ENCODE results near the gene ZBTB7B. TPM values are rescaled to one million over a fixed set of nuclear protein-coding genes. Genes with fewer than 3 reads are reported as not detected.

Gene ZBTB7B
- total RNA-seq, 4 donors from 2014 or later, result 101 to 220 (median 113) TPM

DNA sequence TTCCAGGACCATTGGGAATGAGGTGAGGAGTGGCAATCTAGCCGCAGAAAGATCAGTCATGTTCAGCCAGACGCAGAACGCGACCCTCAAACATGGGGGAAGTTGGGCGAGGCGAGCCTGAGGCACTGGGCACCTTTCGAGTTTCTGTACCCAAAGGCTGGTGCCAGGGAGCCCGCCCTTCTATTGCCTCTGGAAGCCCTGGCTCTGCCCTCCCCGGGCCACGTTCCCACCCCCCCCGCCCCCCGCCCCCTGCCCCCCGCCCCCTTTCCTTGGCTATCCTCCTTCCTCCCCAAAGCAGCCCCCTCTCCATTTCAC is 2.2 kb upstream of the ZBTB7B start:
- intact Hi-C loops (cut with DNase I), result no loop called here

DNA sequence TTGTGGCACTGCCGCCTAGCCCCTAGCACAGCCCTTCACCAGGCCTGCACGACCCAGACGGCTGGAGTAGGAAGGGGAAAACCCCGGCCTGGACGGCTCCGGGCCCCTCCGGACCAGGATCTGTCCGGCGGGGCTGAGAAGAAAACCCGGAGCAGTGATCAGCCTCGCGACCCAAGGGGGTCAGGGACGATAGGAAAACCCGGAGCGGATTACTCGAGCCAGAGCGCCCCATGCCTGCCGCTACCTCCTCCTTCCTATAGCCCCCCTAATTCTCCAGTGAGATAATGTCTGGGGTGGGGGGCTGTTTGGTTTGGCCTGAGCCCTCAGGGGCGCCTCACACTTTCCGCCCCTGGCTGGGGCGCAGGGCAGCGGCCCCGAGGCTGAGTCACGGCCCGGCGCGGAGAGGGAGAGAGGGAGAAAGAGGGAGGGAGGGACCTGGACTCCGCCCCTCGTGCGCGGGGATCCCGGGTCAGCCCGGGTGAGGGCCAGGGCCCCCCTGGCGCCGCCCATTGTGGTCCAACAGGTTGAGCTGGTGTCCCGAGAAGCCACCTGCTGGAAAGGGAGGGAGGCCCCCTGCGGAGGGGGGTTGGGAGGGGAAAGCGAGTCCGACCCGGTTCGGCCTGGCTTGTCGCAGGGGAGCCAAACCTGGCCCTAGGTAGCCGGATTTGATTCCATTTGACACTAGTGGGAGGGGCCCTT is 1.7 kb upstream of the ZBTB7B start:
- peak in 3 of 4 donors; percentile 44 to 88 (median 77) for TF ChIP-seq POLR2A (IDR thresholded peaks at IDR 0.05)
- TF ChIP-seq, protein P1, sequence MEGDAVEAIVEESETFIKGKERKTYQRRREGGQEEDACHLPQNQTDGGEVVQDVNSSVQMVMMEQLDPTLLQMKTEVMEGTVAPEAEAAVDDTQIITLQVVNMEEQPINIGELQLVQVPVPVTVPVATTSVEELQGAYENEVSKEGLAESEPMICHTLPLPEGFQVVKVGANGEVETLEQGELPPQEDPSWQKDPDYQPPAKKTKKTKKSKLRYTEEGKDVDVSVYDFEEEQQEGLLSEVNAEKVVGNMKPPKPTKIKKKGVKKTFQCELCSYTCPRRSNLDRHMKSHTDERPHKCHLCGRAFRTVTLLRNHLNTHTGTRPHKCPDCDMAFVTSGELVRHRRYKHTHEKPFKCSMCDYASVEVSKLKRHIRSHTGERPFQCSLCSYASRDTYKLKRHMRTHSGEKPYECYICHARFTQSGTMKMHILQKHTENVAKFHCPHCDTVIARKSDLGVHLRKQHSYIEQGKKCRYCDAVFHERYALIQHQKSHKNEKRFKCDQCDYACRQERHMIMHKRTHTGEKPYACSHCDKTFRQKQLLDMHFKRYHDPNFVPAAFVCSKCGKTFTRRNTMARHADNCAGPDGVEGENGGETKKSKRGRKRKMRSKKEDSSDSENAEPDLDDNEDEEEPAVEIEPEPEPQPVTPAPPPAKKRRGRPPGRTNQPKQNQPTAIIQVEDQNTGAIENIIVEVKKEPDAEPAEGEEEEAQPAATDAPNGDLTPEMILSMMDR (IDR thresholded peaks at IDR 0.05), result peak in 4 of 6 experiments; percentile 17 to 45 (median 24)
- no peaks in the 10 kb centered on the region for H3K9me3 ChIP-seq
- WGBS, 2 donors, result 0% methylated on average over 7 to 21 of the region's 43 CpGs
- H3K4me1 ChIP-seq, result peaks cover 33 to 54% (median 43%) of the 10 kb centered on the region in 3 donors
- peaks cover 0 to 1% (median 0%) of the 10 kb centered on the region in 3 donors for H3K36me3 ChIP-seq
- H3K4me3 ChIP-seq, result peak overlapping the region; percentile 77 to 96 (median 86)
- H3K27me3 ChIP-seq, result no peaks in the 10 kb centered on the region
- intact Hi-C loops (cut with DNase I), result no loop called here
- peak overlapping the region; percentile 97 to 99 (median 98) for H3K27ac ChIP-seq
- no peak for DNase-seq

More for the DNA sequence above, 2.2 kb upstream of the ZBTB7B start:
- no peak for DNase-seq
- WGBS, 2 donors, result 0% methylated on average over 4 to 6 of the region's 13 CpGs
- peak overlapping the region; percentile 97 to 99 (median 98) for H3K27ac ChIP-seq
- H3K36me3 ChIP-seq, result no peaks in the 10 kb centered on the region
- TF ChIP-seq, protein P1 (IDR thresholded peaks at IDR 0.05), result no peak
- no peak for TF ChIP-seq POLR2A (IDR thresholded peaks at IDR 0.05)
- H3K4me1 ChIP-seq, result peaks cover 28 to 54% (median 38%) of the 10 kb centered on the region in 3 donors
- no peaks in the 10 kb centered on the region for H3K27me3 ChIP-seq
- peak overlapping the region; percentile 77 to 96 (median 86) for H3K4me3 ChIP-seq
- H3K9me3 ChIP-seq, result no peaks in the 10 kb centered on the region

DNA sequence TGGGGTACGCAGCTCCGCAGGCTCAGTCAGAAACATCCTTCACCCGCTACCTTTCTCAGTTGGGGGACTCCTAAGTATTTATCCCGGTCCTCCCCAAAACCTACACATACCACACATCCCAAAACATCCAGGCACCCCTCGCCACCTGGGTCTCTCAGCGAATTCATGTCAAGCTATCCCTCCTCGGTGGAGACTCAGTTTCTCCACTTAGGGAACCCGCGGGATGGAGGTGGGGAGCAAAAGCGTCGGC is 1.3 kb upstream of the ZBTB7B start:
- peaks cover 38 to 56% (median 48%) of the 10 kb centered on the region in 3 donors for H3K4me1 ChIP-seq
- WGBS, 2 donors, result 0% methylated on average over 4 to 6 of the region's 11 CpGs

DNA sequence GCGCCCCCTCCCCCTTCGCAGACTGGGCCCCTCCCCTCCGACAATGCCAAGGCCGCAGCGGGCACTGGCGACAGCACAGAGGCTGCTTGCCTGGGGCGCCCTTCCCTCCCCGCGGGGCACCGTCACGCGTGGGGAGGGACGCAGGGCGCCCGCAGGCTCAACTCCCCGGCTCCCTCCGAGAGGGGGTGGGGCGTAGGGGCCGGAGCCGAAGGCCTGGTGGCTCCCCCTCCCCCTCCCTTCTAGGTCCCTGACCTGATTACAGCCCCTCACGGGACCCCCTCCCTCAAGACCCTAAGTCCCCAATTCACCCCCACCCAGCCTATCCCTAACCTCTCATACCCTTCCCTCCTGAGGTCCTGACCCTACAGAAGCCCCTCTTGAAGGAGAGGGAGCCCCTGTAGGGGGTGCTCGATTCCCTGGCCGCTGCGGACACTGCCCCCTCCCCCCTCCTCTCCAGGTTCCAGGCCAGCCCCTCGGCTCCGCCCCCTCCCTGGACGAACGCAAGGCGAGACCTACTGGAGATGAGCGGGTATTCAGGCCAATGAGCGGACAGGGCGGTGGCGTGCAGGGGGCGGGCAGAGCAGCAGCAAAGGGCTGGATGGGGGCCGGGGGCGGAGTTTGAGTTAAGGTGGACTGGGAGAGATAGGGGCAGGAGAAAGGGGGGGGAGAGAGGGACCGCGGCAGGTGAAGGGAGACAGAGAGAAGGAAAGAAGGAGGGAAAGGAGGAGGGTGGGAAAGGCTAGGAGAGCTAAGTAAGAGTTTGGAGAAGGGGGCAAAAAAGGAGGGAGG is 733 bp upstream of the ZBTB7B start:
- H3K36me3 ChIP-seq, result peaks cover 0 to 7% (median 0%) of the 10 kb centered on the region in 3 donors
- peak overlapping the region; percentile 77 to 96 (median 86) for H3K4me3 ChIP-seq
- TF ChIP-seq, protein P1 (IDR thresholded peaks at IDR 0.05), result peak in 3 of 6 experiments; percentile 14 to 28 (median 16)
- peak in 3 of 4 donors; percentile 3 to 85 (median 48) for TF ChIP-seq POLR2A (IDR thresholded peaks at IDR 0.05)
- H3K4me1 ChIP-seq, result peaks cover 43 to 61% (median 53%) of the 10 kb centered on the region in 3 donors
- DNase-seq, result peak; percentile 96
- intact Hi-C loops (cut with DNase I), result no loop called here
- WGBS, 2 donors, result 0 to 3% methylated on average over 4 to 6 of the region's 38 CpGs
- no peaks in the 10 kb centered on the region for H3K9me3 ChIP-seq
- peak overlapping the region; percentile 97 to 99 (median 98) for H3K27ac ChIP-seq
- no peaks in the 10 kb centered on the region for H3K27me3 ChIP-seq

More for the DNA sequence above, 1.3 kb upstream of the ZBTB7B start:
- peak overlapping the region; percentile 77 to 96 (median 86) for H3K4me3 ChIP-seq
- no peak for TF ChIP-seq POLR2A (IDR thresholded peaks at IDR 0.05)
- TF ChIP-seq, protein P1 (IDR thresholded peaks at IDR 0.05), result no peak
- H3K9me3 ChIP-seq, result no peaks in the 10 kb centered on the region
- no peak for DNase-seq
- intact Hi-C loops (cut with DNase I), result no loop called here
- H3K27me3 ChIP-seq, result no peaks in the 10 kb centered on the region
- H3K36me3 ChIP-seq, result peaks cover 0 to 6% (median 0%) of the 10 kb centered on the region in 3 donors
- peak overlapping the region; percentile 97 to 99 (median 98) for H3K27ac ChIP-seq

DNA sequence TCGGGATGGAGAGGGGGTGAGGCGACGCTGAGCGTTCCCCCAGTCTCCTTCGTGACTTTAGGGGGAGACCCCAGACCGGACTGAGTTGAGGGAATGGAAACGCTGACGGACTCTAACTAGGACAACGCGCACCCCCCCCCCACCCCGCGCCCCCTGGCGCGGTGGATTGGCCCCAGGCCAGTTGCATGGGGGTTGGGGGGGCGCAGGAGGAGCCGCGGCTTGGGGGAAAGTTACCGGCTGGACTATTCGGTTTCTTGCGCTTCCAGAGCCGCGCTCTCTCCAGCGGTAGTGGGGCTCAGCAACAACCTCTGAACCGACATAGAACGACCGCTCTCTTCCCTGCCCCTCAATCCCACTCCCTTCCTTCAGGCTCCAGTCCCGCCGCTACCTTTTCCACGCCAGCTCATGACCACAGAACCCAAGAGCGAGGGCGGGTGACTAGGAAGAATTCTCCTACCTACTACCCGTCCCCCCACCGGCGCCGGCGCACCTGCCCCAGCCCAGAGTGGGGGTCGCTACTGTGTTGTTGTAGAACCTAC is 694 bp downstream of the ZBTB7B start:
- intact Hi-C loops (cut with DNase I), result no loop called here
- H3K27ac ChIP-seq, result peak overlapping the region; percentile 97 to 99 (median 98)
- H3K36me3 ChIP-seq, result peaks cover 0 to 7% (median 0%) of the 10 kb centered on the region in 3 donors
- no peaks in the 10 kb centered on the region for H3K9me3 ChIP-seq
- peaks cover 54 to 69% (median 61%) of the 10 kb centered on the region in 3 donors for H3K4me1 ChIP-seq
- TF ChIP-seq POLR2A (IDR thresholded peaks at IDR 0.05), result no peak
- TF ChIP-seq, protein P1 (IDR thresholded peaks at IDR 0.05), result no peak
- DNase-seq, result no peak
- no peaks in the 10 kb centered on the region for H3K27me3 ChIP-seq
- H3K4me3 ChIP-seq, result peak overlapping the region; percentile 77 to 96 (median 86)
- 0 to 1% methylated on average over 14 to 19 of the region's 37 CpGs for WGBS, 2 donors

All from esophagus squamous epithelium (tissue), 5 donors.